Stomach (tissue), 4 donors: Measurements from ENCODE around the gene EXOC4.

Source experiments
- CTCF ChIP-seq, 7 experiments: fragments of 450-650 bp in 4 of 7; fragments of 200-600 bp in 3 of 7; sonication (generic) in 3 of 7; IDR thresholded peaks; one replicate each; pipeline ENCODE4 v1.5.1; 2016 to 2019; ENCODE audit warnings: antibody characterized with exemption in 7 of 7, control low read depth in 2 of 7, mild to moderate bottlenecking in 1 of 7
- EP300 ChIP-seq: sonication (generic); formaldehyde crosslinking; IDR thresholded peaks from one replicate; pipeline ENCODE4 v1.6.1; 2017; ENCODE audit warnings: antibody characterized with exemption
- POLR2A ChIP-seq, 4 donors: fragments of 450-650 bp; IDR thresholded peaks; one replicate each; pipeline ENCODE4 v1.6.1; 2016; ENCODE audit warnings: antibody characterized with exemption in 4 of 4, control low read depth in 2 of 4, mild to moderate bottlenecking in 1 of 4, moderate library complexity in 1 of 4
- POLR2AphosphoS5 ChIP-seq, 3 donors: sonication (generic); formaldehyde crosslinking; IDR thresholded peaks; one replicate each; pipeline ENCODE4 v1.6.1; 2016; ENCODE audit warnings: antibody characterized with exemption in 3 of 3

DNA sequence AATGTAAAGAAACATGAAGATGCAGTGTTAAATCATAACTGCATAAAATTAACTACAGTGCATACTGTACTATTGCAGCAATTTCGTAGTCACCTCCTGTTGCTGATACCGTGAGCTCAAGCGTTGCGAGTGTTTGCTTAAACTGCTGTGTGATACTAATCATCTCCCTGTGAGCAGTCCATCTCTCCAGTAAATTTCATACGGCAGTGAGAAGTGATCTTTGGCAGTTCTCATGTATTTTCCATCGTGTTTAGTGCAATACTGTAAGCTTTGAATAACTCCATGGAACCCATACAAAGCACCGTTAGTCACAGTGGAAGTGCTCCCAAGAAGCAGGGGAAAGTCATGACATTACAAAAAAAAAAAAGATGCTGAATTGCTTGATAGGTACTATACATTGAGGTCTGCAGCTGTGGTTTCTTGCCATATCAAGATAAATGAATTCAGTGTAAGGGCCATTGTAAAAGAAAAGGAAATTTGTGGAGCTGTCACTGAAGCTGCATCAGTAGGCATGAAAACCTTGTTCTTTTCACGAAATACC, 360.4 kb downstream of the EXOC4 start:
- TF ChIP-seq CTCF (IDR thresholded peaks at IDR 0.05) = no peak
- TF ChIP-seq POLR2A (IDR thresholded peaks at IDR 0.05) = no peak
- no peak for TF ChIP-seq EP300
- no peak for TF ChIP-seq POLR2AphosphoS5 (IDR thresholded peaks at IDR 0.05)
